HG03039 (cell line): ENCODE data around the gene GLP2R.
"Not testable (repeated sequence)": the region's sequence is repeated elsewhere in the genome, so short reads cannot be mapped to it uniquely, and the experiment has no call there.

Source experiments
- ATAC-seq: cut with Tn5 transposase; IDR thresholded peaks from one replicate; pipeline ENCODE4 v1.9.1; 2021; ENCODE audit warnings: mild to moderate bottlenecking, moderate library complexity; ENCODE audit not compliant: unreplicated experiment

The GLP2R gene, protein sequence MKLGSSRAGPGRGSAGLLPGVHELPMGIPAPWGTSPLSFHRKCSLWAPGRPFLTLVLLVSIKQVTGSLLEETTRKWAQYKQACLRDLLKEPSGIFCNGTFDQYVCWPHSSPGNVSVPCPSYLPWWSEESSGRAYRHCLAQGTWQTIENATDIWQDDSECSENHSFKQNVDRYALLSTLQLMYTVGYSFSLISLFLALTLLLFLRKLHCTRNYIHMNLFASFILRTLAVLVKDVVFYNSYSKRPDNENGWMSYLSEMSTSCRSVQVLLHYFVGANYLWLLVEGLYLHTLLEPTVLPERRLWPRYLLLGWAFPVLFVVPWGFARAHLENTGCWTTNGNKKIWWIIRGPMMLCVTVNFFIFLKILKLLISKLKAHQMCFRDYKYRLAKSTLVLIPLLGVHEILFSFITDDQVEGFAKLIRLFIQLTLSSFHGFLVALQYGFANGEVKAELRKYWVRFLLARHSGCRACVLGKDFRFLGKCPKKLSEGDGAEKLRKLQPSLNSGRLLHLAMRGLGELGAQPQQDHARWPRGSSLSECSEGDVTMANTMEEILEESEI

DNA sequence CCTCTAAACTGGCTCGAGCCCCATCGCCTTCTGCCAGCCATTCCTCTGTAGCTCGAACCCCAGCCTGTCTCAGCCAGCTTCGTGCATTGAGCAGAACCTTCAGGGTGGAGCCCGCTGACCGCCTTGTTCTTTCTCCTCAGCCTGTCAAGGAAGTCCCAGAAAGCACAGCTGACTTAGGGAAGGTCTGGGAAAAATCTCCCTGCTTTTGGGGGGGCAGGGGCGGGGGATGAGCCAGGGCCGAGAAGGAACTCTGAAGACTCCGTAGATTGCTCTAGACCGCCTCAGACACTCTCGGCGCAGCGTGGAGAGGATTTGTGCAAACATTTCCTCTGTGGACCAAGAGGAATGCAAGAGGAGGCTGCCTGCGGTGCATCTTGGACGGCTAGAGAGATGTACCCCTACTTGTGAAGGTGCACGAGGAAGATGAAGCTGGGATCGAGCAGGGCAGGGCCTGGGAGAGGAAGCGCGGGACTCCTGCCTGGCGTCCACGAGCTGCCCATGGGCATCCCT, at the start of gene GLP2R:
TSS of gene GLP2R (plus strand) at position 284 of the 510 bp plus-strand sequence. CDS start at position 424, 140 bp downstream.
- ATAC-seq, result no peak

DNA sequence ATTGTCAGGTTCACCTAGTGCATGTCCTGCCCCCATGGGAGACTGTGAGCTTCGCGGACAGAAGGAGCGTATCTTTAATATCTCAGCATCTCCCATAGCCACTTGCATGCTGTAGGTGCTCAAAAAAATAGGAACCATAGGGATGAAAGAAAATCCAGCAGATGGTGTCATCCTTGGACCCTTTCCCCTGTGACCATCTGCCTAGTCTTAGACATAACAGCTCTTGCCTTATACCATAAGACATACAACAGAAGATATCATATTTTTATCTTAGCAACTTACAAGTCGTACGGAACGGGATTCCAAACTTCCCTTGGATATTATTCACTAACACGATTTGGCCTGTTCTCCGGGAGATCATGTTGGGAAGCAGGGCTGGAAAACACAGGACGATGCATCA, 48.8 kb upstream of the GLP2R start:
- ATAC-seq, result no peak

DNA sequence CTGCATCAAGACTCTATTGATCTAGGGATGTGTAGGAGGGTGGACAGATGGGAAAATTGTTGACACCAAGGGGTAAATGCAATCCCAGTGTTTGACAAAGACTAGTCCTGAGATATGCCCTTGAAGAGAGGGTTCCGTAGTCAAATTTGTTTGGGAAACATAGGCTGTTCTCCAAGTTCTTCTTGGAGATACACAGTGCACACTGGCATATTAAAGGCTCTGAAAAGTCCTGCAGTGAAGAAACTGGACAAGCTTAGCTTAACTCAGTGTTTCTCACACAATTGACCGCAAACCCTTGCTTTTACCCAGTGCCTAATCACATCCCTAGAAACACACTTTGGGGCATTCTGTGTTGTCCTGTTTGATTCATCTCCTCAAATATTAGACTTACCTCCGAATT, 45.2 kb upstream of the GLP2R start:
- no peak for ATAC-seq

DNA sequence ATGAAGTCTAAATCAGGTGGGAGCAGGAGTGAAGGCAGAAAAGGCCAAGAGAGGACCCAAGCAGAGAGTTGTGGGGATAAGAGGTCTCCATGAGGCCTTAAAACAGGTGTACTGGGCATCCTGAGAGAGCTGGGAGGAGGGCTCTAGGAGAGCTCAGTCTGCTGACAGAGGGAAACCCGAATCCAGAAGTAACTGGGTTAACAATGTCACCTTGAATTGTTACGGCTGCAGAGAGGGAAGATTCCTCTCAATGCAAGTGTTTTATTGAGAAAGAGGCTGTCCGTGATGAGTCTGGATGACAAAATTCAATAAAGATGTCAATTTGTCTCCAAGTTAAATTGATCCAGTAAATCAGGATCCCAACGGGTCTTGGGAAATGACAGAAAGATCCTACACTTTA, 42.7 kb upstream of the GLP2R start:
- ATAC-seq, result no peak

DNA sequence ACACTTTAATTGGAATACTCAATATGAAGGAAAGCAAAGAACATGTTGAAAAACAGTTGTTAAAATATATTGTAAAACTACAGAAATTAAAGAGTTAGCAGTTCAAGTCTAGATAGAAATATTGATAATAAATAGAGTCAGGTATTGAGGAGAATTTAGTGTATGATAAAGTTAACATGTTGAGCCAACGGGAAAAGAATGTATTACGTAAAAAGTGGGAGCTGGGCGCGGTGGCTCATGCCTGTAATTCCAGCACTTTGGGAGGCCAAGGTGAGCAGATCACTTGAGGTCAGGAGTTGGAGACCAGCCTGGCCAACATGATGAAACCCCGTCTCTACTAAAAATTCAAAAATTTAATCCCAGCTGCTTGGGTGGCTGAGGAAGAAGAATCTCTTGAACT, 42.3 kb upstream of the GLP2R start:
- not testable (repeated sequence) for ATAC-seq

DNA sequence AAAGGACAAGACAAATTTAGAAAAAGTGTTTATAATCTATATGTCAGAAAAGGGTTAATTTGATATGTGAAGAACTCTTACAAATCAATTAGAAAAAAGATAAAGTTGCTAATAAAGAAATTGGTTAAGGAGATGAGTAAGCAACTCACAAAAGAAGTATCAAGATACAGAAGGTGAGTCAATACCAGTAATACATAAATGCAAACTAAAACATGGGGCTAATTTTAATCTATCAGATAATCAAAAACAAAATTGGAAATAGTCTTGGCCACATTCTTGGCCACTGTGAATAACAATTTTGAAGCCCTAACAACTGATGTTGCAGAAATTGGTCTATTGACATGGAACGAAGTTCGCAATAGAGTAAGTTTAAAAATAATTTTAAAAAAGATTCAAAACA, 41.2 kb upstream of the GLP2R start:
- ATAC-seq, result no peak

DNA sequence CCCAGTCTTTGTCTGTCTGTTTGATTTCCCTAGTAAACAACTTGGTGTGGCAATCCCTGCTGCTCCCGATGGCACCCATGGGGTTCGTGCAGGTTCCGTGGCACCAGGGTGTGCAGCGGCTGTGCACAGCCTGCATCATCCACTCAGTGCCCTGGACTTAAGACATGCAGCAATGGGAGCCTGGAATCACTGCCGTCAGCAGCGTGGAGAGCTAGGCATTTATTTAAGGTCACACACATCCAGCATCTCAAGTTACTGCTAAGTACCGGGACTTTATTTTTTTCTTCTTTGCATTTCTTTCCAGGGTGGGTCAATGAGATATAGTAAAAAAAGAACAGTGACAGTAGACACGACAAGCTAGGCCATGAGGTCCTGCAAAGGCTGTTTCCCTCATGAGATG, 37.1 kb upstream of the GLP2R start:
- no peak for ATAC-seq

DNA sequence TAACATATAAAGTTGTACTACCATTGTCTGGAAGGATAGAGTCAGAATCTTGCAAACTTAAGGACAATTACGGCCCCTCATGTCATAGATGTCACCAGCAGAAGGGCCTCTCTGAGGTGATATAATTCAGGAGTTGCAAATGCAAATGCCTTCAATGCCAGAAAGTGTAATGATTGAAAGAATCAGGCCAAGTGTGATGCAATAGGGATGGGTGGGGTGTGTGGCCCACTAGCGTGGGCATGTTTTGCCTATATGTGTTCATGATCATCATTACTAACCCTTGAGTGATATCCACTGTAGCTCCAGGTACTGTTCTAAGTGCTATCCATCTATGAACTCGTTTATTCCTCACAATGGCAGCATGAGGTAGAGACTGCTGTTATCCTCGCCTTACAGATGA, 35.4 kb upstream of the GLP2R start:
- no peak for ATAC-seq

DNA sequence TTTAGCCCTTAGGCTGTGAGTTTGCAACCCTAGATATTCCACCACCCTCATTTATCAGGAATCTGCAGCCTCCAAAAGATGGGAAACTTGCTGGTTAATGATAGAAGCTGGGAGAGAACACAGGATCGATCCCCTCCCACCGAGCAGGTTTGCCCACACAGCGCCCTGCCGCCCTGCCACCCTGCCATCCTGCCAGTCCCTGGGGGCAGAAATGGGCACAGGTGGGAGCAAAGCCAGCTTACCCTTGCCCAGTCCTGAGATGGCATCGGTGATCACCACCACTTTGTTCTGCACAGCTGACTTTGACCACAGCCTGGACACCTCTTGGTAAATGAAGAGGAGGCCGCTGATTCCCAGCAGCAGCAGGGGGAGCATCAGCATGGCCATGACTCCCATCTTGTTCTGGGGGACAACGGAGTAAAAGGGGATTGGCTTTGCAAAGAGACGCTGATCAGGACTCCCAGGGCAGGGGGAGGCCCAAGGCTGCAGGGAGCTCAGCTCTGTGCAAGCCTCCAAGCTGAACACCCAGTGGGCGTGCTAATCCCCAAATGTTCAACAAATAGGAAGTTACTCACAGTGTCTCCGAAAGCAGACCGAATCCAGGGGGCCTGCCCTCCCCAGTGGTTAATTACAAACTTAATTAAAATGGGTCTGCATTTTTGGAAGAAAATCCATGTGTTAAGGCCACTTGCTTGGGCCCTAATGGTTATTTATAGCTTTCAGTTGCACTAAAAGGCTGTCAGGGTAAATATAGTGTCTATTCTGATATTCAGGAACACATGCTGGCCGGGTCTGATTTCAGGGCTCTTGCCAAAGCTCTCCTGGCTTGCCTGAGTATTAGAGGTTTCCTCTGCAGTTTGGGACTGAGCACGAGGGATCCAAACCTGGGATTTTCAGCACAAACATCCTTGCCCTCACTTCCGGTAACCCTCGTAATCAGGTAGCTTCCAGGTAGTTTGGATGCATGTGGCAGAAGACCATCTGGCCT, 34.5 kb upstream of the GLP2R start, which contains the start of gene DHRS7C:
TSS of gene DHRS7C (minus strand) at position 704 of the 988 bp plus-strand sequence. CDS start at position 396, 308 bp downstream.
- ATAC-seq, result no peak

DNA sequence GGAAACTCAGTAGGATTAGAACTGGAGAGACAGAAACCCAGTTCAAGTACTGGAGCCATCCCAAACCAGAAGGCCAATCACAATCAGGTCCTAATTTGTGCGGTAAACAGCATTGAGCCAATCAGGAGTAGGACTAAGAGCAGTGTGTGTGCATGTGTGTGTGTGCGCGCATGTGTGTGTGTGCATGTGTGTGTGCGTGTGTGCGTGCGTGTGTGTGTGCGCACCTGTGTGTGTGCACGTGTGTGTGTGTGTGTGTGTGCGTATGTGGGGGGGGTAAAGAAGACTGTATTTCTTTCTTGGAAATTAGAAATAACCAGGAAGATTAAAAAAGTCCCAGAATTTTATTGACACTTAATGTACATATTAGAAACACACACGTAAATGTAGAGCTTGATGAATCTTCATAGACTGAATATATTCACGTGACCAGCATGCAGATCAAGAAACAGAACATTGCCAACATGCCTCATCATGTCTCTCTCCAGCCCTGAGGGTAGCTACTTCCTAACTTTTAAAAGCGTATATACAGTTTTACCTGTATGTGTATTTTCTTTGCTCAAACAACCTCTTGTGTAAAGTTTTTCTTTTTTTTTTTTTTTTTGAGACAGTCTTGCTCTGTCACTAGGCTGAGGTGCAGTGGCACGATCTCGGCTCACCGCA, 33.4 kb upstream of the GLP2R start:
- ATAC-seq, result no peak

DNA sequence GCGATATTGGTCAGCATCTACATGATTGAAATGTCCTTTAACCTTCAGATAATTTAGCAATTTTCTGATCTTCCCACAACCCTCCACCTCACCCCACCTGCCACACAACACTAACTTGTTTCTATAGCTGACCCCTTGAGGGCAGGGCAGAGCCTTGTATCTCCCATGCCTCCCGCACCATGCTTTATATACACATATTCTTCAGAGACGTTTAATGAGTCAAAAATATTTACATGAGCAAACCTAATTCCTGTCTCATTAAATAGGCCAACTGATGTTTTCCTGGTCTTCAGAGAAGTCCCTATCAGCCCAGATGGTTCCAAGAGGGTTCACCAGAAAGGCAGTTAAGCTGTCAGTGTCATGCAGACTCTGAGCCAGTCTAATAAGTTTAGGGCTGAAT, 27.7 kb upstream of the GLP2R start:
- ATAC-seq, result no peak

DNA sequence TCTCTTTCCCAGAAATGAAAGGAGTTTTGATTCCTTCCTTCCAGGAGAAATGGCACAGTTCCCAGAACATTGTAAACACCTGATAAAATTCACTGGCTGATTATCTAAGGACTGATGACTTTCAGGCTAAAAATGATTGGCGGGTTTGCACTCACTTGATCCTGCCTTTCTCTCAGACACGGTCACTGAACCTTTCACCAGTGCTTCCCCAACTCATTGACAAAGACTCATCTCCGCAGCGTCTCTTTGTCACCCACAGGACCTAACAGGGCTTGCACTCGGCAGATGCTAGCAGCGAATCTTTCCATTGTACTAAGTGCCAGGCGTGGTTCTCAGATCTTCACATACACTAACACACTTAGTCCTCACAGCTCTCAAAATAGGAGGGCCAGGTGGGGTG, 27.0 kb upstream of the GLP2R start:
- no peak for ATAC-seq

DNA sequence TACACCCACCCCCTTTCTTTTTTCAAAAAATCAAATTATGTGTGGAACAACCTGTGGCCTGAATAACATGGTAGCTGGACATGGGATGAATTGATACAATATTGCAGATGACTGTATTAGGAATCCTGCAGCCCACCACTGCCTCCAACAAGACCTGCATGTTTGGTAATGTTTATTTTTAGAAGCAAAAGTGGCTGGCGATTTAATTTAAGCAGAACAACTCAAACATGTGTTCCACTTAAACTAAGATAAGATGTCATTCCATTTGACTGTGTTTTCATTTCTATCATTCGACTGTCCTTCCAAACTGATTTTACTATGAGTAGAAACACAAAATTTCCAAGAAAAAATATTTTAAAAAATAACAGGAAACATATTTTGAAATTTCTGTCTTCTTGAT, 24.2 kb upstream of the GLP2R start:
- no peak for ATAC-seq

DNA sequence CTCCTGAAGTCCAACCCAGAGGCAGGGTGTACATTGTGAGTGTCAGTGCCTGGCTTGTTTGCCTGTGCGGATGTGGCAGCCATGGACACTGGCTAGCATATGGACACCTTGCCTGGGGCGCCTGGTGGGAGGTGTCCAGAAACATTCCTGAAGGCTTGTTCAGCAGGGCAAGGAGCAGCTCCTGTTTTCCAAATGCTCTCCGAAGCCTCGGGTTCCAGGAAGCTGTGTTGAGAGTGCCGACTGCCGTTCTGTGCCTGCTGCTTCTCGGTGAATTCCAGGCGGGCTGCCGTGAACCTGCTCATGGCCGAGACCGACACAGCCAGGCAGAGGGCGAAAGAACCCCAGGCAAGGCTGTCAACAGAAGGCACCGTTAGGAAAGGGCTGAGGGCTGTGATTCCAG, 23.4 kb upstream of the GLP2R start:
- no peak for ATAC-seq

DNA sequence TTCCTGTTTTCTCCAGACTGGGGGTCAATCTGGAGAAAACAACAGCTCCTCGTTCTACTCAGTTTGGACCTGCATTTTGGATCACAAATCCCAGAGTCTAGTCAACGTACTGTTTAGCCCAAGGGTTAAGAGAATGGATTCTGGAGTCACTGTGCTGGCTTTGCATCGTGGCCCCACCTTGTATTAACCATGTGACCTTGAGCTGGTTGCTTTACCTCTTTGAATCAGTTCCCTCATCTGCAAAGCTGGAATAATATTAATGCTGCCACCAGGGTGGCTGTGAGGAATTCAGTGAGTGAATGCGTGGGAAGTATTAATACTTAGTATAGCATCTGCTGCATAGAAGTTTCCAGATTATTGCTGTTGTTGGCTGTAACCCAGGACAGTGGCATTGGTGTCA, 23.0 kb upstream of the GLP2R start:
- ATAC-seq, result no peak

DNA sequence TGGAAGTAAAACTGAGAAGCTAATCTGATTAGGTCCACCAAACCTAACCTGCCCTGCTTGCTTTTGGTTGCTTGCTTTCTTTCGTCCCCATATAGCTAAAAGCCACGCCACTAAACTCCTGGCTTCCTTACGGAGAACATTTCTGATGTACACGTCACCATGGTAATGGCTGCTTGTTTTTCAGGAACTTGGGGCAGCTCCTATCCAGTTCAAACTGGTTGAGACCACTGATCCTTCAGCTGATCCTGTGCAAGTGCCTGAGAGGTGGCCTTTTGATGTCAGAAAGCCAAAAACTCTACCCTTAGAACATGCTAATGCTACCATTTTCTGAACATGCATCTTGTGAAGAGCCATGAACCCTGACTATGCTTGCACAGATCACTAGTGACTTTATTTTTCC, 20.0 kb upstream of the GLP2R start:
- no peak for ATAC-seq

DNA sequence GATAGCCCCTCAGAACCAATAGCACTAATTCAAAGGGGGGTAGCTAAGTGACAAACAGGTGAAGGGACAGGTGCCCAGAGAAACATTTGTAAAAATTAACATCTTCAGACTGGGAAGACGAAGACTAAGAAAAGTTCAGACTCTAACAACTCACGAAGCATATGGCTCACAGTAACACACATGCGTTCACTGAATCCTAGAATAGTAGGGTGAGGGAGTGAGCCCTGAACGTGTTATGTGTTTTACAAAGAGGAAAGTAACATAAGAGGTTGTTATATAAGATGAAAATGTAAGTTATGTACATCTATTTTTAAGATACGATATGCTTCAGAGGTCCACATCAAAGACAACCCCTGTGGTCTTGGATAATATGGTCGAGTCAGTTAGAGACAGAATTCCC, 19.0 kb upstream of the GLP2R start:
- no peak for ATAC-seq

DNA sequence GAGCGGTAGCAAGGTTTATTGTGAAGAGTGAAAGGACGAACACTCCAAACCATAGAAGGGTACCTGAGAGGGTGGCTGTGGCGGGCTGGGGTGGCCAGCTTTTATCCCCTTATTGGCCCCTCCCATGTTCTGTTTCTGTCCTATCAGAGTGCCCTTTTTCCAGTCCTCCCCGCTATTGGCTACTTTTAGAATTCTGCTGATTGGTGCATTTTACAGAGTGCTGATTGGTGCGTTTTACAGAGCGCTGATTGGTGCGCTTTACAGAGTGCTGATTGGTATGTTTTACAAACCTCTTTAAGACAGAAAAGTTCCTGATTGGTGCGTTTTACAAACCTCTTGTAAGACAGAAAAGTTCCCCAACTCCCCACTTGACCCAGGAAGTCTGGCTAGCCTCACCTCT, 16.3 kb upstream of the GLP2R start:
- ATAC-seq, result no peak

DNA sequence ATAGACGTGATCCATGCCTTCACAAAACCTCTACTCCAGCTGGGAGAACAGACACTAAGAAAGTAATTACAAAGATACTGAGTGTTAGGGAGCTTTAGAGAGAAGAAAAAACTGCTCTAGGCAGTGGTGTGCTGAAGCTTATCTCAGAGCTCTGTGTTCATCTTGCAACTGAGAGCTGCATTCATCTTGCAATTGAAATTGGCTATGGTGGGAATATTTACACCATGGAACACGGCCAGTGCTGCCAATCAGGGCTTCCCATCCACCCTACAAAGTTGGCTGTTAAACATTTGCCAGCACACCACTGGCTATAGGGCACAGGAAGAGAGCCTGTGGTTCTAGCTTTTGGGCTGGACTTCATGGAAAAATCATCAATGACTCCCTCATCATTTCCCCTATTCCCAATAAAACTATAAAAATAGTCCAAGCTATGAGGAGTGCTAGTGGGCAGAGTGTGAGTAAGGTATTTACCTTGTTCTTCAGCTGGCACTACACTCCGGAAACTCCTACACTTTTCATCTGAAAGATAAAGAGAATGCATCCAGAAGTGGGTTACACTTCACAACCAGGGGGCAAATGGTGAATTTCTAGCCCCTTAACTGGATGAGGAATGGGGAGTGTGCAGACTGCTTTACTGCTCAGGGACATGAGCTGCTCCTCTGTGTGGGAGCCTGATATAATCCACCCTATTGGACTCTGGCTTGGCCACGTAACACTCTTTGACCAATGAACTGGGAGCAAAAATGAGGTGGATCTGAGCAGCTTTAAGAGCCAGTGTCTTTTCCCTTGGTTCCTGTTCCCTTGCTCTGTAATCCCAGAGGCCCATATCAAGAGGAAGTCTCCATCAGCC, 15.4 kb upstream of the GLP2R start:
- no peak for ATAC-seq

DNA sequence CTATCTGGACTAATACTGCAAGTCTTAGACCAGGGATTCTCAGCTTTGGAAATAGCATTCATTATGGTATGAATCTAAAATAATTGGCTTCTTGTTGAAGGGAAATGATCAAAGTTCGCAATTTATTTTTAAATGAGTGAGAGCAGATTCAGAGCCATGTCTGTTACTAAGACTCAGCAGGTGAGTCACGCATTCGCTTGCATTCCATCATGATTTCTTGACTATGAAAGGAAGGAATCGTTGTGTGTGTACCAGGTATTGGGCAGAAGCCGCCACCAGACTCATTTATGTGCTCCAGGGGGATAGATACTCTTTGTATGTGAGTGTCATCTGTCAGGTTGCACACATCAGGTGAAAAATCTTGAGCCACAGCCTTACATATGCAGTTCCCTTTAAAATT, 14.6 kb upstream of the GLP2R start:
- ATAC-seq, result no peak
